Peyer's patch (tissue), 4 donors: ENCODE results near the gene HSPBP1.

Source experiments
- CTCF ChIP-seq, 6 experiments: fragments of 450-650 bp in 4 of 6; fragments of 200-600 bp in 2 of 6; sonication (generic) in 1 of 6; IDR thresholded peaks; one replicate each; pipeline ENCODE4 v1.5.1; 2017 to 2019; ENCODE audit warnings: antibody characterized with exemption in 6 of 6, mild to moderate bottlenecking in 3 of 6, moderate library complexity in 1 of 6
- POLR2A ChIP-seq, 2 donors: fragments of 450-650 bp; IDR thresholded peaks; one replicate each; pipeline ENCODE4 v1.5.1; 2017; ENCODE audit warnings: antibody characterized with exemption in 2 of 2, mild to moderate bottlenecking in 2 of 2, moderate library complexity in 2 of 2

DNA sequence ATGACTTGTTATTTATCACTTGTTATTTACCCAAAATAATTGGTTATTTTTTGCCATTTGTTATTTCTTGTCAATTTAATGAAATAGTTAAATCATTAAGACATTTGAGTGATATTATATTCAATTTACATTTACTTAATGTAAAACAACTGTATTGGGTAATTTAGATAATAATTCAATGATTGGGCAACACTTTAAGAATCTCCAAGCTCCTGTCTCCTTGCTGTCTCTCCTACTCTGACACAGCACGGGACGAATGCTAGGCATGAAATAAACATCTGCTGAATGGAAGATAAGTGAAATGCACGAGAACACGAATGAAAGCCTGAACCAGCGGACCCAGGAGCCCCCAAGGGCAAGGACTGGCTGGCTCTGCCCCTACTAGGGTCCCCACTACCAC lies 15.4 kb downstream of the HSPBP1 start:
- TF ChIP-seq CTCF (IDR thresholded peaks at IDR 0.05) (no peak), POLR2A (IDR thresholded peaks at IDR 0.05) (no peak)
